ENCODE data around the gene HNF4A. TPM values are rescaled to one million over a fixed set of nuclear protein-coding genes. Genes with fewer than 3 reads are reported as not detected.
A peak's percentile ranks its signal among the peaks of the same experiment; 100 is the strongest.

Gene HNF4A
- total and polyA plus RNA-seq, 2 of the 13 experiments (the other 11 are each of a cell fraction or from before 2014, with no cell fraction given) = 80.9 to 169 TPM

- TF ChIP-seq HNRNPUL1 (IDR thresholded peaks at IDR 0.05; ENCODE audit: low read depth, low read length) (no peak), MIER3 (CRISPR knock-in tag; IDR thresholded peaks at IDR 0.05; ENCODE audit: borderline replicate concordance) (peak; percentile 1; the same call in 1 of the 2 replicates), ZNF546 (CRISPR knock-in tag; conservative IDR thresholded peaks at IDR 0.05) (no peak), PAWR (CRISPR knock-in tag; IDR thresholded peaks at IDR 0.05; ENCODE audit: borderline replicate concordance) (no peak), ZNF576 (CRISPR knock-in tag; IDR thresholded peaks at IDR 0.05) (no peak), CC2D1A (CRISPR knock-in tag; IDR thresholded peaks at IDR 0.05) (0 out of 2 replicates have a peak, but pooled peaks have one; percentile 47), ZBTB40 (IDR thresholded peaks at IDR 0.05) (no peak), ZBTB40 (CRISPR knock-in tag; IDR thresholded peaks at IDR 0.05) (no peak), ZNF251 (CRISPR knock-in tag; IDR thresholded peaks at IDR 0.05) (0 out of 2 replicates have a peak, but pooled peaks have one; percentile 70), ZBTB49 (CRISPR knock-in tag; IDR thresholded peaks at IDR 0.05; ENCODE audit: borderline replicate concordance) (no peak), RBM22 (optimal IDR thresholded peaks at IDR 0.05; ENCODE audit: low read length) (peak; percentile 62), PAF1 (CRISPR knock-in tag; IDR thresholded peaks at IDR 0.05) (peak; percentile 28), ATF7-NPFF (CRISPR knock-in tag; IDR thresholded peaks at IDR 0.05; ENCODE audit: low read depth) (no peak), POLR2AphosphoS2 (IDR thresholded peaks at IDR 0.05; ENCODE audit: low read depth, low read length) (peak; percentile 47; the same call in 1 of the 2 replicates), MAFF (IDR thresholded peaks at IDR 0.05; ENCODE audit: low read depth, low read length) (no peak)
These were observed 77.4 kb downstream of the HNF4A start (continued) for GRCh38 chr20:44432618-44433577.
